Activated naive CD8-positive, alpha-beta T cell treated with anti-CD3 and anti-CD28 coated beads for 36 hours (primary cell): ENCODE results near the gene KANK2. TPM values are rescaled to one million over a fixed set of nuclear protein-coding genes. Genes with fewer than 3 reads are reported as not detected.
A peak's percentile ranks its signal among the peaks of the same experiment; 100 is the strongest.

Experiments used
- DNase-seq: peaks from one replicate; pipeline ENCODE4 v3.0.0; 2021
- H3K27ac Mint-ChIP-seq: one replicate; pipeline ENCODE4 v1.8.0; 2022; ENCODE audit warnings: mild to moderate bottlenecking, moderate library complexity, mixed read lengths
- H3K27me3 Mint-ChIP-seq: one replicate; pipeline ENCODE4 v1.8.0; 2022; ENCODE audit warnings: mild to moderate bottlenecking, mixed read lengths
- H3K36me3 Mint-ChIP-seq: one replicate; pipeline ENCODE4 v1.8.0; 2021; ENCODE audit warnings: mild to moderate bottlenecking, mixed read lengths
- H3K4me1 Mint-ChIP-seq: one replicate; pipeline ENCODE4 v1.8.0; 2021; ENCODE audit warnings: mixed read lengths
- H3K4me3 Mint-ChIP-seq: one replicate; pipeline ENCODE4 v1.8.0; 2022; ENCODE audit warnings: mild to moderate bottlenecking, moderate library complexity, mixed read lengths
- H3K9me3 Mint-ChIP-seq: one replicate; pipeline ENCODE4 v1.8.0; 2022; ENCODE audit warnings: mixed read lengths
- total RNA-seq, 2 experiments: library from RNA; stranded (reverse); gene quantifications; one replicate each; pipeline ENCODE4 v1.2.3, GENCODE V29; 2021

The KANK2 gene
- total RNA-seq, 2 experiments from 2014 or later, result 0.98 to 1.8 TPM

GRCh38 chr19:11205939-11206570, 8.7 kb upstream of the KANK2 start:
- no peaks in the 10 kb centered on the region for H3K9me3 Mint-ChIP-seq
- H3K4me3 Mint-ChIP-seq, result no peak overlapping the region
- peaks cover 25% of the 10 kb centered on the region for H3K27me3 Mint-ChIP-seq
- H3K4me1 Mint-ChIP-seq, result no peaks in the 10 kb centered on the region
- DNase-seq, result no peak
- peaks cover 6% of the 10 kb centered on the region for H3K36me3 Mint-ChIP-seq
- H3K27ac Mint-ChIP-seq, result no peak overlapping the region

GRCh38 chr19:11204943-11205349, 7.6 kb upstream of the KANK2 start:
- Mint-ChIP-seq H3K27me3 (peaks cover 25% of the 10 kb centered on the region), H3K36me3 (peaks cover 3% of the 10 kb centered on the region), H3K9me3 (no peaks in the 10 kb centered on the region), H3K27ac (no peak overlapping the region), H3K4me3 (no peak overlapping the region), H3K4me1 (no peaks in the 10 kb centered on the region)
- no peak for DNase-seq

- H3K36me3 Mint-ChIP-seq, result peaks cover 1% of the 10 kb centered on the region
These were observed 6.8 kb upstream of the KANK2 start for GRCh38 chr19:11204076-11204602.

GRCh38 chr19:11203194-11204075, 6.1 kb upstream of the KANK2 start:
- H3K4me3 Mint-ChIP-seq, result no peak overlapping the region
- H3K36me3 Mint-ChIP-seq, result no peaks in the 10 kb centered on the region
- H3K4me1 Mint-ChIP-seq, result no peaks in the 10 kb centered on the region
- DNase-seq, result peak; percentile 23
- no peak overlapping the region for H3K27ac Mint-ChIP-seq
- peaks cover 33% of the 10 kb centered on the region for H3K27me3 Mint-ChIP-seq
- no peaks in the 10 kb centered on the region for H3K9me3 Mint-ChIP-seq

More at GRCh38 chr19:11204076-11204602, 6.8 kb upstream of the KANK2 start:
- no peak overlapping the region for H3K27ac Mint-ChIP-seq
- no peaks in the 10 kb centered on the region for H3K4me1 Mint-ChIP-seq
- H3K27me3 Mint-ChIP-seq, result peaks cover 29% of the 10 kb centered on the region
- H3K9me3 Mint-ChIP-seq, result no peaks in the 10 kb centered on the region
- no peak overlapping the region for H3K4me3 Mint-ChIP-seq
- no peak for DNase-seq

- Mint-ChIP-seq H3K9me3 (no peaks in the 10 kb centered on the region), H3K36me3 (no peaks in the 10 kb centered on the region), H3K4me3 (no peak overlapping the region), H3K27me3 (peaks cover 33% of the 10 kb centered on the region), H3K27ac (no peak overlapping the region), H3K4me1 (peaks cover 3% of the 10 kb centered on the region)
- no peak for DNase-seq
These were observed 5.3 kb upstream of the KANK2 start for GRCh38 chr19:11202488-11203193.

- peaks cover 33% of the 10 kb centered on the region for H3K27me3 Mint-ChIP-seq
- DNase-seq, result no peak
- H3K27ac Mint-ChIP-seq, result no peak overlapping the region
- H3K36me3 Mint-ChIP-seq, result no peaks in the 10 kb centered on the region
- H3K9me3 Mint-ChIP-seq, result no peaks in the 10 kb centered on the region
- no peak overlapping the region for H3K4me3 Mint-ChIP-seq
- peaks cover 3% of the 10 kb centered on the region for H3K4me1 Mint-ChIP-seq
These were observed 4.4 kb upstream of the KANK2 start for GRCh38 chr19:11201791-11202190.

GRCh38 chr19:11200931-11201330, 3.6 kb upstream of the KANK2 start:
- Mint-ChIP-seq H3K4me3 (no peak overlapping the region), H3K9me3 (no peaks in the 10 kb centered on the region), H3K27ac (no peak overlapping the region), H3K36me3 (no peaks in the 10 kb centered on the region), H3K27me3 (peaks cover 40% of the 10 kb centered on the region), H3K4me1 (peaks cover 5% of the 10 kb centered on the region)
- no peak for DNase-seq

- no peak for DNase-seq
- Mint-ChIP-seq H3K4me3 (no peak overlapping the region), H3K27me3 (peaks cover 43% of the 10 kb centered on the region), H3K4me1 (peaks cover 8% of the 10 kb centered on the region), H3K36me3 (no peaks in the 10 kb centered on the region), H3K9me3 (no peaks in the 10 kb centered on the region), H3K27ac (no peak overlapping the region)
These were observed 2.8 kb upstream of the KANK2 start for GRCh38 chr19:11200015-11200574.

GRCh38 chr19:11199517-11199916, 2.2 kb upstream of the KANK2 start:
- no peaks in the 10 kb centered on the region for H3K9me3 Mint-ChIP-seq
- no peak overlapping the region for H3K4me3 Mint-ChIP-seq
- no peak for DNase-seq
- peaks cover 38% of the 10 kb centered on the region for H3K27me3 Mint-ChIP-seq
- peaks cover 8% of the 10 kb centered on the region for H3K4me1 Mint-ChIP-seq
- H3K27ac Mint-ChIP-seq, result no peak overlapping the region
- H3K36me3 Mint-ChIP-seq, result no peaks in the 10 kb centered on the region

- H3K4me1 Mint-ChIP-seq, result peaks cover 8% of the 10 kb centered on the region
- DNase-seq, result no peak
- H3K9me3 Mint-ChIP-seq, result no peaks in the 10 kb centered on the region
- no peak overlapping the region for H3K27ac Mint-ChIP-seq
- H3K27me3 Mint-ChIP-seq, result peaks cover 33% of the 10 kb centered on the region
- H3K36me3 Mint-ChIP-seq, result no peaks in the 10 kb centered on the region
- no peak overlapping the region for H3K4me3 Mint-ChIP-seq
These were observed 1.6 kb upstream of the KANK2 start for GRCh38 chr19:11198769-11199424.

GRCh38 chr19:11198175-11198534, 810 bp upstream of the KANK2 start:
- H3K4me3 Mint-ChIP-seq, result peak overlapping the region; percentile 67
- DNase-seq, result no peak
- H3K27me3 Mint-ChIP-seq, result peaks cover 25% of the 10 kb centered on the region
- H3K36me3 Mint-ChIP-seq, result no peaks in the 10 kb centered on the region
- no peak overlapping the region for H3K27ac Mint-ChIP-seq
- H3K4me1 Mint-ChIP-seq, result peaks cover 8% of the 10 kb centered on the region
- H3K9me3 Mint-ChIP-seq, result no peaks in the 10 kb centered on the region

GRCh38 chr19:11196406-11197287, 698 bp downstream of the KANK2 start:
- peak; percentile 14 for DNase-seq
- Mint-ChIP-seq H3K27me3 (peaks cover 22% of the 10 kb centered on the region), H3K9me3 (no peaks in the 10 kb centered on the region), H3K4me3 (peak overlapping the region; percentile 55), H3K27ac (no peak overlapping the region), H3K36me3 (no peaks in the 10 kb centered on the region), H3K4me1 (peaks cover 8% of the 10 kb centered on the region)

GRCh38 chr19:11195681-11196080, 1.7 kb downstream of the KANK2 start:
- Mint-ChIP-seq H3K27me3 (peaks cover 22% of the 10 kb centered on the region), H3K4me3 (no peak overlapping the region)

More at GRCh38 chr19:11195681-11196080, 1.7 kb downstream of the KANK2 start:
- no peak overlapping the region for H3K27ac Mint-ChIP-seq
- peaks cover 8% of the 10 kb centered on the region for H3K4me1 Mint-ChIP-seq
- H3K36me3 Mint-ChIP-seq, result no peaks in the 10 kb centered on the region
- H3K9me3 Mint-ChIP-seq, result no peaks in the 10 kb centered on the region
- no peak for DNase-seq
